ENCODE results near the gene CLIP2.

GRCh38 chr7:74400420-74401136 lies 111.4 kb downstream of the CLIP2 start:
- TF ChIP-seq, protein P1, sequence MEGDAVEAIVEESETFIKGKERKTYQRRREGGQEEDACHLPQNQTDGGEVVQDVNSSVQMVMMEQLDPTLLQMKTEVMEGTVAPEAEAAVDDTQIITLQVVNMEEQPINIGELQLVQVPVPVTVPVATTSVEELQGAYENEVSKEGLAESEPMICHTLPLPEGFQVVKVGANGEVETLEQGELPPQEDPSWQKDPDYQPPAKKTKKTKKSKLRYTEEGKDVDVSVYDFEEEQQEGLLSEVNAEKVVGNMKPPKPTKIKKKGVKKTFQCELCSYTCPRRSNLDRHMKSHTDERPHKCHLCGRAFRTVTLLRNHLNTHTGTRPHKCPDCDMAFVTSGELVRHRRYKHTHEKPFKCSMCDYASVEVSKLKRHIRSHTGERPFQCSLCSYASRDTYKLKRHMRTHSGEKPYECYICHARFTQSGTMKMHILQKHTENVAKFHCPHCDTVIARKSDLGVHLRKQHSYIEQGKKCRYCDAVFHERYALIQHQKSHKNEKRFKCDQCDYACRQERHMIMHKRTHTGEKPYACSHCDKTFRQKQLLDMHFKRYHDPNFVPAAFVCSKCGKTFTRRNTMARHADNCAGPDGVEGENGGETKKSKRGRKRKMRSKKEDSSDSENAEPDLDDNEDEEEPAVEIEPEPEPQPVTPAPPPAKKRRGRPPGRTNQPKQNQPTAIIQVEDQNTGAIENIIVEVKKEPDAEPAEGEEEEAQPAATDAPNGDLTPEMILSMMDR (conservative IDR thresholded peaks at IDR 0.05; ENCODE audit: low read depth, low read length), result no peak
- TF ChIP-seq EZH2 (IDR thresholded peaks at IDR 0.05; ENCODE audit: borderline replicate concordance, low read depth, low read length, poor library complexity, severe bottlenecking), result no peak

Measured in A673 (cell line).